HEK293 (cell line): ENCODE measurements around the gene IPO11.

Source experiments
- CTCF ChIP-seq: fragments of 450-650 bp; formaldehyde crosslinking; IDR thresholded peaks from 2 replicates; pipeline ENCODE4 v1.5.1; 2016; ENCODE audit warnings: missing biosample characterization, missing genetic modification characterization
- INSM2 ChIP-seq: fragments of 450-650 bp; formaldehyde crosslinking; IDR thresholded peaks from 2 replicates; pipeline ENCODE4 v1.5.1; 2016; ENCODE audit warnings: missing biosample characterization, missing genetic modification characterization
- ZBTB20 ChIP-seq: fragments of 450-650 bp; formaldehyde crosslinking; IDR thresholded peaks from 2 replicates; pipeline ENCODE4 v1.5.1; 2016; ENCODE audit warnings: missing biosample characterization, missing genetic modification characterization
- ZEB2 ChIP-seq: fragments of 450-650 bp; formaldehyde crosslinking; IDR thresholded peaks from 2 replicates; pipeline ENCODE4 v1.5.1; 2016; ENCODE audit warnings: missing biosample characterization, missing genetic modification characterization
- ZNF221 ChIP-seq: fragments of 450-650 bp; formaldehyde crosslinking; IDR thresholded peaks from 2 replicates; pipeline ENCODE4 v1.5.1; 2017; ENCODE audit warnings: missing biosample characterization, missing genetic modification characterization, borderline replicate concordance
- ZNF302 ChIP-seq: fragments of 450-650 bp; formaldehyde crosslinking; IDR thresholded peaks from 2 replicates; pipeline ENCODE4 v1.5.1; 2016; ENCODE audit warnings: missing biosample characterization, missing genetic modification characterization, low read depth
- ZNF555 ChIP-seq: fragments of 450-650 bp; formaldehyde crosslinking; conservative IDR thresholded peaks from 2 replicates; pipeline ENCODE4 v1.5.1; 2017; ENCODE audit warnings: missing biosample characterization, mild to moderate bottlenecking, missing genetic modification characterization, inconsistent platforms
- ZNF629 ChIP-seq: fragments of 450-650 bp; formaldehyde crosslinking; IDR thresholded peaks from 2 replicates; pipeline ENCODE4 v1.5.1; 2017; ENCODE audit warnings: missing biosample characterization, missing genetic modification characterization
- ZNF707 ChIP-seq: fragments of 450-650 bp; formaldehyde crosslinking; IDR thresholded peaks from 2 replicates; pipeline ENCODE4 v1.5.1; 2016; ENCODE audit warnings: missing biosample characterization, missing genetic modification characterization
- ZSCAN16 ChIP-seq: fragments of 450-650 bp; formaldehyde crosslinking; IDR thresholded peaks from 2 replicates; pipeline ENCODE4 v1.5.1; 2016; ENCODE audit warnings: missing biosample characterization, missing genetic modification characterization

GRCh38 chr5:62475072-62475471 is 62.5 kb downstream of the IPO11 start:
- no peak for TF ChIP-seq ZNF221
- no peak for TF ChIP-seq INSM2 (tag by site-specific recombination)
- TF ChIP-seq ZNF555 (tag by site-specific recombination) = no peak
- no peak for TF ChIP-seq ZNF707 (tag by site-specific recombination)
- no peak for TF ChIP-seq ZSCAN16 (tag by site-specific recombination)
- no peak; the same call in 1 of the 2 replicates for TF ChIP-seq ZNF629 (tag by site-specific recombination)
- no peak for TF ChIP-seq CTCF (tag by site-specific recombination)
- no peak for TF ChIP-seq ZBTB20 (tag by site-specific recombination)
- TF ChIP-seq ZEB2 (tag by site-specific recombination) = no peak
- TF ChIP-seq ZNF302 (tag by site-specific recombination) = no peak
